Muscle layer of duodenum (tissue), 2 donors: ENCODE measurements around the gene APCDD1L.
"Not testable (repeated sequence)": the region's sequence is repeated elsewhere in the genome, so short reads cannot be mapped to it uniquely, and the experiment has no call there.

ENCODE experiments used
- H3K27ac ChIP-seq: one replicate; pipeline ENCODE4 v1.7.0; 2013; ENCODE audit warnings: mild to moderate bottlenecking, low read length
- H3K27me3 ChIP-seq: one replicate; pipeline ENCODE4 v1.7.0; 2013; ENCODE audit warnings: low read depth, mild to moderate bottlenecking, control low read depth, low read length
- H3K36me3 ChIP-seq, 2 donors: one replicate each; pipeline ENCODE4 v1.7.0; 2013; ENCODE audit warnings: low read length in 2 of 2, control low read depth in 1 of 2, mild to moderate bottlenecking in 1 of 2; ENCODE audit not compliant: insufficient read depth in 2 of 2, control insufficient read depth in 1 of 2
- H3K4me1 ChIP-seq, 2 donors: one replicate each; pipeline ENCODE4 v1.7.0; 2013; ENCODE audit warnings: low read length in 2 of 2, mild to moderate bottlenecking in 2 of 2, control low read depth in 1 of 2, moderate library complexity in 1 of 2; ENCODE audit not compliant: insufficient read depth in 2 of 2, control insufficient read depth in 1 of 2
- H3K4me3 ChIP-seq, 2 donors: one replicate each; pipeline ENCODE4 v1.7.0; 2013; ENCODE audit warnings: low read length in 2 of 2, low read depth in 1 of 2, mild to moderate bottlenecking in 1 of 2
- H3K9me3 ChIP-seq, 2 donors: one replicate each; pipeline ENCODE4 v1.7.0; 2013; ENCODE audit warnings: low read length in 2 of 2, control low read depth in 1 of 2, mild to moderate bottlenecking in 1 of 2; ENCODE audit not compliant: control insufficient read depth in 1 of 2
- donor health status: healthy.

The APCDD1L gene

GRCh38 chr20:58543274-58543673, 28.1 kb upstream of the APCDD1L start:
- Histone ChIP-seq H3K9me3 (peaks cover 0 to 4% of the 10 kb centered on the region in 2 donors), H3K27ac (no peak overlapping the region)

GRCh38 chr20:58542411-58543095, 27.4 kb upstream of the APCDD1L start:
- Histone ChIP-seq H3K27ac (no peak overlapping the region), H3K4me1 (peaks cover 0 to 5% of the 10 kb centered on the region in 2 donors), H3K4me3 (no peak overlapping the region), H3K36me3 (no peaks in the 10 kb centered on the region), H3K27me3 (no peaks in the 10 kb centered on the region), H3K9me3 (peaks cover 0 to 10% of the 10 kb centered on the region in 2 donors)

More at GRCh38 chr20:58543274-58543673, 28.1 kb upstream of the APCDD1L start:
- Histone ChIP-seq H3K4me3 (no peak overlapping the region), H3K27me3 (no peaks in the 10 kb centered on the region), H3K4me1 (peaks cover 0 to 9% of the 10 kb centered on the region in 2 donors), H3K36me3 (no peaks in the 10 kb centered on the region)

DNA sequence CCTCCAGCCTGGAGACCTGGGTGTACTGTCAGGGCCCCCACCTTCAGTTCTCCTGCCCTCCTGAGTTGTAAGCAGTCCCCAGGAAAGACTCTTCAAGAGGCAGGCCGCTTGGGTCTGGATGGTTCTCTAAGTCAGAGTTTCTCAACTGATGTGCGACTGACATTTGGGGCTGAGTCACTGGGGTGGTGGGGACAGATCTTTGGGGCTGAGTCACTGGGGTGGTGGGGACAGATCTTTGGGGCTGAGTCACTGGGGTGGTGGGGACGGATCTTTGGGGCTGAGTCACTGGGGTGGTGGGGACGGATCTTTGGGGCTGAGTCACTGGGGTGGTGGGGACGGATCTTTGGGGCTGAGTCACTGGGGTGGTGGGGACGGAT, 26.8 kb upstream of the APCDD1L start:
- H3K27me3 ChIP-seq, H3K4me3 ChIP-seq, H3K4me1 ChIP-seq, H3K36me3 ChIP-seq, H3K27ac ChIP-seq: not testable (repeated sequence)
- H3K9me3 ChIP-seq, result peaks cover 0 to 10% of the 10 kb centered on the region in 2 donors

DNA sequence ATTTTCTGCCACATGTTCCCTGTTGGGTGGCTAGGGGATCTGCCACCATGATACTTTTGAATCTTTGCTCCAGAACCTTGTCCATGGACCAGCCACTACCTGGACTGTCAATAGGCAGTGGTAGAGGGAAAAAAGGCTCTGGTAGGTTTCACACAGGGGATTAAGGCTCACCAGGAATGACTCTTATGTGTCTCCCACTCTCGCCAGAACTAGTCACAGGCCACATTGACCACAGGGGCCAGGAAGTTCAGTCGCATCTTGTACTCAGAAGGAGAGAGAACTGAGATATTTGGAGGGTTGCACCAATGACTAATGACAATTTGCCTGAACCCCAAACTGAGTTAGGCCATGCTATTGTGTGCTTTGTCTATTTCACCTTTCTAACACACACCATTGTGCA, 23.6 kb upstream of the APCDD1L start:
- Histone ChIP-seq H3K27ac (no peak overlapping the region), H3K9me3 (peaks cover 0 to 10% of the 10 kb centered on the region in 2 donors), H3K27me3 (no peaks in the 10 kb centered on the region), H3K36me3 (no peaks in the 10 kb centered on the region), H3K4me3 (no peak overlapping the region), H3K4me1 (no peaks in the 10 kb centered on the region)

- Histone ChIP-seq H3K36me3 (no peaks in the 10 kb centered on the region), H3K4me3 (no peak overlapping the region), H3K27me3 (no peaks in the 10 kb centered on the region), H3K4me1 (no peaks in the 10 kb centered on the region), H3K27ac (no peak overlapping the region), H3K9me3 (peaks cover 0 to 13% of the 10 kb centered on the region in 2 donors)
These were observed 22.6 kb upstream of the APCDD1L start for GRCh38 chr20:58537831-58538230.

GRCh38 chr20:58536289-58536688, 21.1 kb upstream of the APCDD1L start:
- Histone ChIP-seq H3K4me3 (no peak overlapping the region), H3K27me3 (no peaks in the 10 kb centered on the region), H3K36me3 (no peaks in the 10 kb centered on the region)

GRCh38 chr20:58531657-58532056, 16.5 kb upstream of the APCDD1L start:
- Histone ChIP-seq H3K4me3 (peak overlapping the region in 1 of 2 donors; percentile 3), H3K27me3 (no peaks in the 10 kb centered on the region), H3K4me1 (no peaks in the 10 kb centered on the region), H3K36me3 (no peaks in the 10 kb centered on the region), H3K27ac (no peak overlapping the region), H3K9me3 (peaks cover 23 to 28% of the 10 kb centered on the region in 2 donors)

More at GRCh38 chr20:58536289-58536688, 21.1 kb upstream of the APCDD1L start:
- Histone ChIP-seq H3K4me1 (no peaks in the 10 kb centered on the region), H3K27ac (no peak overlapping the region), H3K9me3 (peaks cover 14 to 27% of the 10 kb centered on the region in 2 donors)

DNA sequence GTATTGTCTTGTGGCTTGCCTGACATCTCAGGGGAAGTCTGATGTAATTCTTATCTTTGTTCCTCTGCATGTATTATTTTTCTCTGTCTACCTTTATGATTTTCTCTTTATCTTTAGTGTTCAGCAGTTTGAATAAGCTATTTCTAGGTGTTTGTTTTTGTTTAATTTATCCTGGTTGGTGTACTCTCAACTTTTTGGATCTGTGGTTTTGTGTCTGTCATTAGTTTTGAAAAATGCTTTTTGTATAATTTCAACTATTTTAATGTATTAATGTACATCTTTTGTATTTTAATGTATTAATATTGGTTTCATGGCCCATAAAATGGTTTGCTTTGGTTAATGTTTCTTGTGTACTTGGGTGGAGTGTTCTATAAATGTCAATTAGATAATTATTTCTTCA, 15.9 kb upstream of the APCDD1L start:
- H3K9me3 ChIP-seq, result peaks cover 29 to 34% of the 10 kb centered on the region in 2 donors
- H3K4me3 ChIP-seq, result no peak overlapping the region
- no peaks in the 10 kb centered on the region for H3K4me1 ChIP-seq
- no peaks in the 10 kb centered on the region for H3K27me3 ChIP-seq
- H3K36me3 ChIP-seq, result no peaks in the 10 kb centered on the region
- no peak overlapping the region for H3K27ac ChIP-seq

GRCh38 chr20:58528412-58528811, 13.2 kb upstream of the APCDD1L start:
- H3K4me3 ChIP-seq, result no peak overlapping the region
- no peaks in the 10 kb centered on the region for H3K36me3 ChIP-seq
- H3K27me3 ChIP-seq, result no peaks in the 10 kb centered on the region
- no peaks in the 10 kb centered on the region for H3K4me1 ChIP-seq
- peaks cover 34 to 41% of the 10 kb centered on the region in 2 donors for H3K9me3 ChIP-seq
- no peak overlapping the region for H3K27ac ChIP-seq

GRCh38 chr20:58526411-58526810, 11.2 kb upstream of the APCDD1L start:
- Histone ChIP-seq H3K27ac (no peak overlapping the region), H3K4me1 (no peaks in the 10 kb centered on the region), H3K36me3 (no peaks in the 10 kb centered on the region), H3K27me3 (no peaks in the 10 kb centered on the region), H3K4me3 (no peak overlapping the region), H3K9me3 (peaks cover 21 to 25% of the 10 kb centered on the region in 2 donors)

DNA sequence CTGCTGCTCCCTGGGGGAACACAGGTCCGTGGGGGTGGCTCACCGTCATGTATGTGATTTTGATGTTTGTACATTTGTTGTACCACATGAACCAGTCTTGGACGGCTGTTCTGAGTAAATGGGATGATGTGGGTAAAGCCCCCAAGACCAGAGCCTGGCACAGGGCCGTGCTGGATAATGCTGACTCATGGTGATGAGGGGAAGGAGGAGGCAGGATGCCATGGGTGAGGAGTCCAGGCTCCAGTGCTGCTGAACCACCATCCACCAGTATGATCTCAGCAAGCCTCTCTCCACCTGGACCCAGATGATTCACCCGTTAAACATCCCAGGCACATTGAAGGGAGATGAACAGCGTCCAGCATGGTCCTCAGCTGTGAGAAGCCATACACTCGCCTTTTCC, 9.6 kb upstream of the APCDD1L start:
- Histone ChIP-seq H3K27me3 (no peaks in the 10 kb centered on the region), H3K4me3 (no peak overlapping the region), H3K4me1 (no peaks in the 10 kb centered on the region), H3K36me3 (no peaks in the 10 kb centered on the region), H3K27ac (no peak overlapping the region), H3K9me3 (peaks cover 15 to 18% of the 10 kb centered on the region in 2 donors)

DNA sequence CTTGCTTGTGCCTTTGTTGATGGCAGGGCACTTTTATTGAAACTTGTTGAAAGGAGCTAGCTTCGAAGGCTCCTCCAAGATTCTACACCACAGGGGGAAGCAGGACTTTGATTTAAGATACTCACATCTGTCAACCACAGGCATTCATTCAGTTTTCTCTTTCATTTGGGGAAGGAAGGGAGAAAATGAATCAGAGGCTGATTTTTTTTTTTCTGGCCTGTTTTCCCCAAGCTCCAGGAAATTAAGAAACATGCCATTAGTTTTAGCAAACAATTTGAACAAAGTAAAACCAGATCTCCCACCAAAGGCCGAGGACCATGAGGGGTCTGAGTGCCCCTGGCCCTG, 8.7 kb upstream of the APCDD1L start:
- Histone ChIP-seq H3K27me3 (no peaks in the 10 kb centered on the region), H3K27ac (no peak overlapping the region), H3K4me1 (no peaks in the 10 kb centered on the region), H3K4me3 (no peak overlapping the region), H3K36me3 (no peaks in the 10 kb centered on the region), H3K9me3 (peaks cover 13 to 18% of the 10 kb centered on the region in 2 donors)
